ENCODE measurements around the gene RPS13.
"Not testable (repeated sequence)": the region's sequence is repeated elsewhere in the genome, so short reads cannot be mapped to it uniquely, and the experiment has no call there.

RPS13 gene

DNA sequence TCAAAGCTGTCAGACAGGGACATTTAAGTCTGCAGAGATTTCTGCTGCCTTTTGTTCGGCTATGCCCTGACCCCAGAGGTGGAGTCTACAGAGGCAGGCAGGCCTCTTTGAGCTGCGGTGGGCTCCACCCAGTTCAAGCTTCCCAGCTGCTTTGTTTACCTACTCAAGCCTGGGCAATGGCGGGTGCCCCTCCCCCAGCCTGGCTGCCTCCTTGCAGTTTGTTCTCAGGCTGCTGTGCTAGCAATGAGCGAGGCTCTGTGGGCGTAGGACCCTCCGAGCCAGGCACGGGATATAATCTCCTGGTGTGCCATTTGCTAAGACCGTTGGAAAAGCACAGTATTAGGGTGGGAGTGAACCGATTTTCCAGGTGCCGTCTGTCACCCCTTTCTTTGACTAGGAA lies 43.4 kb downstream of the RPS13 start:
- not testable (repeated sequence) for DNase-seq

DNA sequence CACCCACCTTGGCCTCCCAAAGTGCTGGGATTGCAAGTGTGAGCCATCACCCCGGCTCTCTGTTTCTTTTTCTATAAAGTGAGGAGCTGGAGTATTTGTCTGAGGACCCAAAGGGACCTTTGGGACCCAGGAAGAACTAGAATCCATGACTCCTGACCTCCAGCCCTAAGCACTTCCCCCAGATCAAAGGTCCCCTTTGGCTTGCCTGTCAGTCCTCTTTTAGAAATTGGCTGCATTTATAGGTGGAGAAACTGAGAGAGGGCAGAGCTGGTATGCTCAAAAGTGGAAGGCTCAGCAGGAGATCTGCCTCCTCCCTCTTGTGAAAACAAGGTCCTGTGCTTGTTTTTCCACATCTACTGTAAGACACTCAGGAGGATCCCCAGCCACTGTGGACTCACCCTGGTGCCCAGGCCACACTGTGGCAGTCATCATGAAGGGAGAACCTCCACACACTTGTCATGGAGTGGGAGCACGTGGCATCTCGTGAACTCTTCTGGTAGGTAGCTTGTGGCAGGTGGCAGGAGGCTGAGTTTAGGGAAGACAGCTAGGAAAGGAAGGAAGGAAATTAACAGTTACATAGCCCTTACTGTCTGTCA lies 50.9 kb downstream of the RPS13 start:
- DNase-seq = no peak

DNA sequence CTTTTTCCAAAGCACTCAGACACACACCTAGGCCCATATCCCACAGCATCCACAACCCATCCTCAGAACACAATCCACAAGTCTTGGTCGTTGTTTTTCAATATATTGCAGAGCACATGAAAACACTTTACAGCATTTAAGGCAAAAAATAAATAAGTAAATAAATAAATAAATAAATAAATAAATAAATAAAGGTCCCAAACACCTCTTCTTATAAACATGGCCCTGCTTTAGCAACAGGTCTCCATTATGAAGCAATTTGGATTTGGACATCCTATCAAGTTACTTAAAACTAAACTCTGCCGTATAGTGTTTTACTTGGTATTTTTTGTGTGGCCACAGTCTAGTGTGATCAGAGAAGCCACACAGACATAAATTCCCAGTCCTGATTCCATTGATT lies 52.5 kb downstream of the RPS13 start:
- no peak for DNase-seq
